ENCODE data around the gene YTHDF2. TPM values are rescaled to one million over a fixed set of nuclear protein-coding genes. Genes with fewer than 3 reads are reported as not detected.
"Not testable (repeated sequence)": the region's sequence is repeated elsewhere in the genome, so short reads cannot be mapped to it uniquely, and the experiment has no call there.

Gene YTHDF2
- total RNA-seq, 4 donors from 2014 or later, result 35.6 to 50.6 (median 47.0) TPM

GRCh38 chr1:28783363-28783762, 46.6 kb downstream of the YTHDF2 start:
- intact Hi-C loops (cut with DNase I; ENCODE audit: low total_unique reads), result no loop called here

GRCh38 chr1:28789412-28789811, 52.7 kb downstream of the YTHDF2 start:
- Histone ChIP-seq H3K27ac (no peak overlapping the region), H3K9me3 (no peaks in the 10 kb centered on the region), H3K27me3 (no peaks in the 10 kb centered on the region), H3K36me3 (no peaks in the 10 kb centered on the region), H3K4me1 (peaks cover 11 to 15% of the 10 kb centered on the region in 2 donors), H3K4me3 (no peak overlapping the region)
- intact Hi-C loops (cut with DNase I; ENCODE audit: low total_unique reads) (loop anchor here (5.0 kb wide), 1 partner anchor 1918 kb away; no protein-coding TSS in a partner anchor), in situ Hi-C loops (cut with MboI; ENCODE audit: low sequenced_read_pairs in 4 of 4) (loop anchor here in 3 of 4 donors (5.0 to 25.0 kb wide), 5 partner anchors 78 to 1898 kb away; no protein-coding TSS in a partner anchor)
- TF ChIP-seq CTCF (IDR thresholded peaks at IDR 0.05 in 4 of 5, conservative IDR thresholded peaks at IDR 0.05 in 1 of 5), result no peak
- DNase-seq (no peak), ATAC-seq (no peak)

More at GRCh38 chr1:28783363-28783762, 46.6 kb downstream of the YTHDF2 start:
- Histone ChIP-seq H3K4me1 (no peaks in the 10 kb centered on the region), H3K27ac (no peak overlapping the region), H3K36me3 (no peaks in the 10 kb centered on the region), H3K27me3 (no peaks in the 10 kb centered on the region), H3K4me3 (no peak overlapping the region), H3K9me3 (no peaks in the 10 kb centered on the region)
- no peak for DNase-seq
- no peak for TF ChIP-seq CTCF (IDR thresholded peaks at IDR 0.05 in 4 of 5, conservative IDR thresholded peaks at IDR 0.05 in 1 of 5)
- no peak for TF ChIP-seq POLR2A (IDR thresholded peaks at IDR 0.05)
- in situ Hi-C loops (cut with MboI; ENCODE audit: low sequenced_read_pairs in 4 of 4), result loop anchor here (5.0 to 25.0 kb wide), 4 partner anchors 94 to 1904 kb away; no protein-coding TSS in a partner anchor
- no peak for ATAC-seq

GRCh38 chr1:28789816-28790215, 53.1 kb downstream of the YTHDF2 start:
- in situ Hi-C loops (cut with MboI; ENCODE audit: low sequenced_read_pairs in 4 of 4), result loop anchor here in 3 of 4 donors (5.0 to 25.0 kb wide), 5 partner anchors 77 to 1897 kb away; no protein-coding TSS in a partner anchor
- Histone ChIP-seq H3K4me1 (peaks cover 11 to 15% of the 10 kb centered on the region in 2 donors), H3K27me3 (no peaks in the 10 kb centered on the region), H3K27ac (no peak overlapping the region), H3K9me3 (no peaks in the 10 kb centered on the region), H3K4me3 (no peak overlapping the region), H3K36me3 (no peaks in the 10 kb centered on the region)
- ATAC-seq (no peak), DNase-seq (no peak)
- intact Hi-C loops (cut with DNase I; ENCODE audit: low total_unique reads), result loop anchor here (5.0 kb wide), 1 partner anchor 1917 kb away; no protein-coding TSS in a partner anchor
- TF ChIP-seq CTCF (IDR thresholded peaks at IDR 0.05 in 4 of 5, conservative IDR thresholded peaks at IDR 0.05 in 1 of 5), result no peak
- no peak for TF ChIP-seq POLR2A (IDR thresholded peaks at IDR 0.05)

GRCh38 chr1:28790377-28791035, 53.8 kb downstream of the YTHDF2 start:
- no peak for TF ChIP-seq POLR2A (IDR thresholded peaks at IDR 0.05)
- no peak for TF ChIP-seq CTCF (IDR thresholded peaks at IDR 0.05 in 4 of 5, conservative IDR thresholded peaks at IDR 0.05 in 1 of 5)
- intact Hi-C loops (cut with DNase I; ENCODE audit: low total_unique reads), result no loop called here
- in situ Hi-C loops (cut with MboI; ENCODE audit: low sequenced_read_pairs in 4 of 4), result loop anchor here in 1 of 4 donors (25.0 kb wide), 1 partner anchor 1897 kb away; no protein-coding TSS in a partner anchor
- Histone ChIP-seq H3K27me3 (no peaks in the 10 kb centered on the region), H3K36me3 (no peaks in the 10 kb centered on the region), H3K4me1 (peaks cover 11 to 15% of the 10 kb centered on the region in 2 donors), H3K4me3 (no peak overlapping the region), H3K9me3 (no peaks in the 10 kb centered on the region), H3K27ac (no peak overlapping the region)
- no peak for DNase-seq
- ATAC-seq, result no peak

- in situ Hi-C loops (cut with MboI; ENCODE audit: low sequenced_read_pairs in 4 of 4), result loop anchor here in 1 of 4 donors (25.0 kb wide), 1 partner anchor 1895 kb away; no protein-coding TSS in a partner anchor
- peaks cover 11 to 15% of the 10 kb centered on the region in 2 donors for H3K4me1 ChIP-seq
- H3K27ac ChIP-seq; H3K27me3 ChIP-seq; intact Hi-C loops (cut with DNase I; ENCODE audit: low total_unique reads); H3K4me3 ChIP-seq; DNase-seq; H3K36me3 ChIP-seq; ATAC-seq; H3K9me3 ChIP-seq: not testable (repeated sequence)
Measured at GRCh38 chr1:28791929-28792328, 55.2 kb downstream of the YTHDF2 start.

All from gastrocnemius medialis (tissue), 4 donors.